Cardiac muscle cell (in vitro differentiated cells and primary cell): ENCODE results near the gene ZFAND3. TPM values are rescaled to one million over a fixed set of nuclear protein-coding genes. Genes with fewer than 3 reads are reported as not detected.
"Not testable (repeated sequence)": the region's sequence is repeated elsewhere in the genome, so short reads cannot be mapped to it uniquely, and the experiment has no call there.

ENCODE experiments used
- DNase-seq, 2 donors: peaks; one replicate each; pipeline versions ENCODE4 v3.0.0 to v3.0.0-alpha.2; 2010 to 2017; ENCODE audit warnings: low read depth in 1 of 2, low spot score in 1 of 2
- H3K27ac ChIP-seq: fragments of 200-600 bp; sonication (generic); 2 replicates; pipeline ENCODE4 v1.5.1; 2016
- H3K27me3 ChIP-seq: fragments of 200-600 bp; sonication (generic); 2 replicates; pipeline ENCODE4 v1.6.0; 2016; ENCODE audit warnings: control low read depth
- H3K36me3 ChIP-seq: fragments of 200-600 bp; sonication (generic); 2 replicates; pipeline ENCODE4 v1.5.1; 2016; ENCODE audit warnings: control low read depth
- H3K4me1 ChIP-seq: fragments of 200-600 bp; sonication (generic); 2 replicates; pipeline ENCODE4 v1.8.1; 2017; ENCODE audit warnings: low read depth, mild to moderate bottlenecking, mixed run types
- H3K4me3 ChIP-seq: fragments of 200-600 bp; sonication (generic); 2 replicates; pipeline ENCODE4 v1.5.1; 2016; ENCODE audit warnings: mild to moderate bottlenecking
- H3K9me3 ChIP-seq: fragments of 200-600 bp; sonication (generic); 2 replicates; pipeline ENCODE4 v1.5.1; 2017; ENCODE audit warnings: low read depth, mild to moderate bottlenecking, control low read depth
- polyA plus RNA-seq: library from polyadenylated mRNA; unstranded; fragments of >200 nt; fragmentation: Nextera tagmentation; extraction: Ambion mirVana; gene quantifications from 2 replicates; pipeline ENCODE4 v1.2.1, GENCODE V29; 2016
- total RNA-seq: library from RNA; depleted of rRNA; stranded (reverse); fragments of >200 nt; gene quantifications from 2 replicates; pipeline ENCODE4 v1.2.3, GENCODE V29; 2016
- TF ChIP-seq, protein P1 (sequence below): IDR thresholded peaks from 2 replicates; pipeline ENCODE4 v1.5.1; 2012; ENCODE audit warnings: low read depth, mild to moderate bottlenecking, low read length

Gene ZFAND3
- total and polyA plus RNA-seq, 2 experiments from 2014 or later: 49.9 to 68.0 TPM

DNA sequence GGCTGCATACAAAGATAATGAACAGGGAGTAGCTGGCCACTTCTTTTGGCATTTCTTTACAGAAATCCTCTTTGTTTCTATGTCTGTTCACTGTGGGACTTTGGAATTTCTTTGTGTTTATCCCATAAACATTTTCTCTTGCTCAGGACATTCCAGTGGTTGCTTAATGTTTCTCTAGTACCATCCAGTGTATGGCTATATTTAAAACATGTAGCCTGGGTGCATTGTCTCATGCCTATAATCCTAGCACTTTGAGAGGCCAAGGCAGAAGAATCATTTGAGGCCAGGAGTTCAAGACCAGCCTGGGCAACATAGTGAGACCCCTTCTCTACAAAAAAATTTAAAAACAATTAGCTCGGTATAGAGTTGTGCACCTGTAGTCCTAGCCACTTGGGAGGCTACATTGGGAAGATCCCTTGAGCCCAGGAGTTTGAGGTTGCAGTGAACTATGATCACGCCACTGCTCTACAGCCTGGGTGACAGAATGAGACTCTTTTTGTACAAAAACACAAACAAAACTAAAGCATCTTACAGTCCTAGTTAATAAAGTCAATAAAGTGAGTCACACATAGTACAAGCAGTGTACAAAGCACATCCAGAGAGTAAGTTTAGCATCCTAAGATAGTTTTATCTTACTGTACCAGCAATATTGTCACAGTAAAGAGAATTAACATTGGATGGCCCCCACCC is 63.3 kb downstream of the ZFAND3 start:
- DNase-seq: peak in 1 of 2 donors; percentile 78
- TF ChIP-seq, protein P1, sequence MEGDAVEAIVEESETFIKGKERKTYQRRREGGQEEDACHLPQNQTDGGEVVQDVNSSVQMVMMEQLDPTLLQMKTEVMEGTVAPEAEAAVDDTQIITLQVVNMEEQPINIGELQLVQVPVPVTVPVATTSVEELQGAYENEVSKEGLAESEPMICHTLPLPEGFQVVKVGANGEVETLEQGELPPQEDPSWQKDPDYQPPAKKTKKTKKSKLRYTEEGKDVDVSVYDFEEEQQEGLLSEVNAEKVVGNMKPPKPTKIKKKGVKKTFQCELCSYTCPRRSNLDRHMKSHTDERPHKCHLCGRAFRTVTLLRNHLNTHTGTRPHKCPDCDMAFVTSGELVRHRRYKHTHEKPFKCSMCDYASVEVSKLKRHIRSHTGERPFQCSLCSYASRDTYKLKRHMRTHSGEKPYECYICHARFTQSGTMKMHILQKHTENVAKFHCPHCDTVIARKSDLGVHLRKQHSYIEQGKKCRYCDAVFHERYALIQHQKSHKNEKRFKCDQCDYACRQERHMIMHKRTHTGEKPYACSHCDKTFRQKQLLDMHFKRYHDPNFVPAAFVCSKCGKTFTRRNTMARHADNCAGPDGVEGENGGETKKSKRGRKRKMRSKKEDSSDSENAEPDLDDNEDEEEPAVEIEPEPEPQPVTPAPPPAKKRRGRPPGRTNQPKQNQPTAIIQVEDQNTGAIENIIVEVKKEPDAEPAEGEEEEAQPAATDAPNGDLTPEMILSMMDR: no peak
- Histone ChIP-seq H3K36me3 (no peaks in the 10 kb centered on the region), H3K27ac (no peak overlapping the region), H3K4me3 (no peak overlapping the region), H3K9me3 (no peaks in the 10 kb centered on the region), H3K27me3 (no peaks in the 10 kb centered on the region), H3K4me1 (peaks cover 6% of the 10 kb centered on the region)

DNA sequence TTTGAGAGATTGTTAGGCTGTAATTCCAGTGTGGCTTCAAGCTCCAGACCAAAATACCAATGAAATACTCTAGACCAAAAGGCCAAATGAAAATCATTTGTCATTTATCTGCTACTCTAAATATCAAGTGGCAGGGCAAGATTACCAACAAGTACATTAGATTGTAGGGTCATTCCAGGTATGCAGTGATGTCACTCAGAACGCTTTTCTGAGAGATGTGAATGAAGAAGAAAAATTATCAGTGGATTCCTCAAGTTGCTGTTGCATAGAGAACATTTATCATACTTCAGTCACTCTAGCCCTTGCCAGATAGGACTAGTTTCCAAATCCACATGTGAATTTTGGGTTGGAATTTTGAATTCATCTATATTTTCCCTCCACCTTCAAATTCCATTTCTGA is 65.0 kb downstream of the ZFAND3 start:
- Histone ChIP-seq H3K9me3 (no peaks in the 10 kb centered on the region), H3K36me3 (no peaks in the 10 kb centered on the region), H3K27ac (no peak overlapping the region), H3K4me1 (peaks cover 8% of the 10 kb centered on the region), H3K27me3 (no peaks in the 10 kb centered on the region), H3K4me3 (no peak overlapping the region)
- TF ChIP-seq, protein P1: no peak
- peak in 1 of 2 donors; percentile 19 for DNase-seq

DNA sequence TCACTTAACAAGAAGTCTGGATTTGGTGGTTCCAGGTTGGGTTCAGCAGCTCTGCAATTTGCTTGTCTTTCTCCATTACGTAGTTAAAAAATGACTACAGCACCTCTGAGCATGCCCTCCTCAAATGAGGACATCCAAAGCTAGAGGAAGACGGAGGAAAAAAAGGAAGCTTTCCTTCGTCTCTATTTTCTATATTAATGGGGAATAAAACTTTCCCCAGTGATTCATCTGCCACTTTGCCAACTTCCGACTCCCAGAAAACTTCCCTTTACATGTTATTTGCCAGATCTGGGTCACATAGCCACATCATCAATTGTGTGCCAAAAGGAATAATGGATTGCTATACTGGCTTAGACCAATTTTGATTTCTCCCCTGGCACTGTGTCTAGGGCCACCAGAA is 69.5 kb downstream of the ZFAND3 start:
- Histone ChIP-seq H3K36me3 (no peaks in the 10 kb centered on the region), H3K27me3 (no peaks in the 10 kb centered on the region), H3K27ac (no peak overlapping the region), H3K4me3 (no peak overlapping the region), H3K9me3 (no peaks in the 10 kb centered on the region), H3K4me1 (peaks cover 14% of the 10 kb centered on the region)
- TF ChIP-seq, protein P1: no peak
- DNase-seq: no peak

DNA sequence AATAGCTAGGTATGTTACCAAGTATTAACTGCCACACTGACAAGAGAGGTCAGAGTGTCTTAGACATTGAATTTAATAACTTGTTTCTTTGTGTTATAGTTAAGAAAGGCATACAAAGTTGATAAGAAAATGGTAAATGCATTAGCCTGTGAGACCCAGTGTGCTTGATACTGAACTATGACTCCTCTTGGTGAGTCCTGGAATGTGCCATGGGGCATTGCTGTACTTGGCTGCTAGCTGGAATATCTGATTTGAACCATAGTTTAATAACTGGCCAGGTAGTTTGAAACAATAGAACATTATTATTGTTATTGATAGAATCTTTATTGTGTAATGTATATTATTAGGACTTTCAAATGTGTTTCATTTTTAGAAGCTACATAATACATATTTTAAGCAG is 70.0 kb downstream of the ZFAND3 start:
- H3K27me3 ChIP-seq: no peaks in the 10 kb centered on the region
- no peaks in the 10 kb centered on the region for H3K9me3 ChIP-seq
- no peaks in the 10 kb centered on the region for H3K36me3 ChIP-seq
- TF ChIP-seq, protein P1: no peak
- H3K4me3 ChIP-seq: no peak overlapping the region
- no peak for DNase-seq
- peaks cover 14% of the 10 kb centered on the region for H3K4me1 ChIP-seq
- H3K27ac ChIP-seq: no peak overlapping the region

DNA sequence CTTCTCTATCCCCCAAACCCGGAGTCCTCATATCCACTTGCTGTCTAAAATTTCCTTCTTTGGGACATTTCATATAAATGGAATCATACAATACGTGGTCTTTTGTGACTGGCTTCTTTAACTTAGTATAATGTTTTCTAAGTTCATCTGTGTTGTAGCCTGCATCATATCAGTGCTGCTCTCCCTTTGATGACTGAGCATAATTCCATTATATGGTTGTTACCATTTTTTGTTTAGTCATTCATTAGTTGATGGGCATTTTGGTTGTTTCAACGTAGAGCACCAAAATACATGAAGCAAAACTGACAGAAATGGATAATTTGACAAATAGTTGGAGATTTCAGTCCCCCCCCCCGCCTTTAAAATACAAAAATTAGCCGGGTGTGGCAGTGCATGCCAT is 71.5 kb downstream of the ZFAND3 start:
- Histone ChIP-seq H3K9me3 (no peaks in the 10 kb centered on the region), H3K4me1 (peaks cover 14% of the 10 kb centered on the region), H3K27me3 (no peaks in the 10 kb centered on the region), H3K27ac (no peak overlapping the region), H3K4me3 (no peak overlapping the region), H3K36me3 (no peaks in the 10 kb centered on the region)
- TF ChIP-seq, protein P1: no peak
- DNase-seq: no peak

DNA sequence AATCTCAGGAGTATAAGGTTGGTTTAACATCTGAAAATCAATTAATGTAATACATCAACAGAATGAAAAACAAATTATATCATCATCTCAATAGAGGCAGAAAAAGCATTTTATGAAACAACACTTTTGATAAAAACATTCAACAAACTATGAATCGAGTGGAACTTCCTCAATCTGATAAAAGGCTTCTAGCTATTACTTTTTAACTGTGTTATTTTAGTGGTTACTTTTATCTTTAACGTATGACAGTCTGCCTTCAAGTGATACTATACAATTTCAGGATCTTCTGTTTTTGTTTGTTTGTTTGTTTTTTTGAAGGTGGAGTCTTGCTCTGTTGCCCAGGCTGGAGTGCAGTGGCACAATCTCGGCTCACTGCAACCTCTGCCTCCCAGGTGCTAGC is 73.7 kb downstream of the ZFAND3 start:
- TF ChIP-seq, protein P1: no peak
- no peak for DNase-seq
- H3K9me3 ChIP-seq: no peaks in the 10 kb centered on the region

DNA sequence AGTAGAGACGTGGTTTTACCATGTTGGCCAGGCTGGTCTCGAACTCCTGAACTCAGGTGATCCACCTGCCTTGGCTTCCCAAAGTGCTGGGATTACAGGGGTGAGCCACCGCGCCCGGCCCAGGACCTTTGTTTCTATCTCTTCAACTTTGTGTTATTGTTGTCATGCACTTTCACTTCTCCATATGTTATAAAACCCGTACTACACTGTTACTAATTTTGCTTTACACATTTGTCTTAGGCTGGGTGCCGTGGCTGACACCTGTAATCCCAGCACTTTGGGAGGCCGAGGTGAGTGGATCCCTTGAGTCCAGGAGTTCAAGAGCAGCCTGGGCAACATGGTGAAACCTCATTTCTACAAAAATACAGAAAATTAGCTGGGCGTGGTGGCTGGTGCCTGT is 74.2 kb downstream of the ZFAND3 start:
- H3K27me3 ChIP-seq, H3K27ac ChIP-seq, DNase-seq, H3K4me3 ChIP-seq, H3K4me1 ChIP-seq, H3K9me3 ChIP-seq, H3K36me3 ChIP-seq: not testable (repeated sequence)

More for the DNA sequence above, 73.7 kb downstream of the ZFAND3 start:
- no peaks in the 10 kb centered on the region for H3K36me3 ChIP-seq
- H3K27me3 ChIP-seq: no peaks in the 10 kb centered on the region
- H3K27ac ChIP-seq: no peak overlapping the region
- H3K4me3 ChIP-seq: no peak overlapping the region
- H3K4me1 ChIP-seq: peaks cover 6% of the 10 kb centered on the region
